ENCODE data around the gene PRKG1.
A peak's percentile ranks its signal among the peaks of the same experiment; 100 is the strongest.

The PRKG1 gene

DNA sequence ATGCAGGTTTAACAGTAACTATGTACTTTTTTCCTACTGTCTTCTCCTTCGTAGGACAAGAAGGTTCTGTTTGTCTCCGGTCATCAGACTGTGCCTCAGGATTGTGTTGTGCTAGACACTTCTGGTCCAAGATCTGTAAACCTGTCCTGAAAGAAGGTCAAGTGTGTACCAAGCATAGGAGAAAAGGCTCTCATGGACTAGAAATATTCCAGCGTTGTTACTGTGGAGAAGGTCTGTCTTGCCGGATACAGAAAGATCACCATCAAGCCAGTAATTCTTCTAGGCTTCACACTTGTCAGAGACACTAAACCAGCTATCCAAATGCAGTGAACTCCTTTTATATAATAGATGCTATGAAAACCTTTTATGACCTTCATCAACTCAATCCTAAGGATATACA, 1242.2 kb downstream of the PRKG1 start:
- H3K4me3 ChIP-seq (ENCODE audit: low read length), result peak overlapping the region; percentile 78
- no peak for DNase-seq (ENCODE audit: low read depth)
- TF ChIP-seq, protein P1, sequence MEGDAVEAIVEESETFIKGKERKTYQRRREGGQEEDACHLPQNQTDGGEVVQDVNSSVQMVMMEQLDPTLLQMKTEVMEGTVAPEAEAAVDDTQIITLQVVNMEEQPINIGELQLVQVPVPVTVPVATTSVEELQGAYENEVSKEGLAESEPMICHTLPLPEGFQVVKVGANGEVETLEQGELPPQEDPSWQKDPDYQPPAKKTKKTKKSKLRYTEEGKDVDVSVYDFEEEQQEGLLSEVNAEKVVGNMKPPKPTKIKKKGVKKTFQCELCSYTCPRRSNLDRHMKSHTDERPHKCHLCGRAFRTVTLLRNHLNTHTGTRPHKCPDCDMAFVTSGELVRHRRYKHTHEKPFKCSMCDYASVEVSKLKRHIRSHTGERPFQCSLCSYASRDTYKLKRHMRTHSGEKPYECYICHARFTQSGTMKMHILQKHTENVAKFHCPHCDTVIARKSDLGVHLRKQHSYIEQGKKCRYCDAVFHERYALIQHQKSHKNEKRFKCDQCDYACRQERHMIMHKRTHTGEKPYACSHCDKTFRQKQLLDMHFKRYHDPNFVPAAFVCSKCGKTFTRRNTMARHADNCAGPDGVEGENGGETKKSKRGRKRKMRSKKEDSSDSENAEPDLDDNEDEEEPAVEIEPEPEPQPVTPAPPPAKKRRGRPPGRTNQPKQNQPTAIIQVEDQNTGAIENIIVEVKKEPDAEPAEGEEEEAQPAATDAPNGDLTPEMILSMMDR (conservative IDR thresholded peaks at IDR 0.05; ENCODE audit: low read length), result no peak

DNA sequence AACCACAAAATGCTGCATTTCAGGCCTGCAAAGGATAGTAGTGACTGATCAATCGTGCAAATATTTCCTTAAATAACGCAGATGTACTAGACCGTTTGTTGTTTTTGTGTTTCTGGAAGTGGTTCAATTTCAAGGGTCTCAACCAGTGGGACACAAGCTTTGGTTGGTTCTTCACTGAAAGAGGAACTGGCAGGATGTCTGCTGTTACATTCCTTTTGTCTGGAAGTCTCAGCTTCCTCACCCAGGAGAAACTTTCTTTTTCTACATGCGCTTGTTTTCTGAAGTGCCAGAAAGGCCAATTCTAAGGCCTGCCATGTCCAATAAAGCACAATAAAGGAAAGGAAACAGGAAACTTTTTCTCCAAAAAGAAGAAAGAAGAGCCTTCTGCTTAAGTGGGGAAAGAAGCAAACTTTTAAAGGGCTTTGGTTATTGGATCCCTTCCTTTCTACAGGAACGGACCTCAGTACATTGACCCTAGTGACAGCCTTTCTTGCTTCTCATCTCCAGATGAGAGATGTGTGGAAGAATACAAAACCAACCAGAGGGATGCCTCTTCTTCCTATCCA, 1243.9 kb downstream of the PRKG1 start:
- TF ChIP-seq, protein P1 (conservative IDR thresholded peaks at IDR 0.05; ENCODE audit: low read length), result no peak
- H3K4me3 ChIP-seq (ENCODE audit: low read length), result no peak overlapping the region; the same call in 1 of the 2 replicates
- peak; percentile 41 for DNase-seq (ENCODE audit: low read depth)

DNA sequence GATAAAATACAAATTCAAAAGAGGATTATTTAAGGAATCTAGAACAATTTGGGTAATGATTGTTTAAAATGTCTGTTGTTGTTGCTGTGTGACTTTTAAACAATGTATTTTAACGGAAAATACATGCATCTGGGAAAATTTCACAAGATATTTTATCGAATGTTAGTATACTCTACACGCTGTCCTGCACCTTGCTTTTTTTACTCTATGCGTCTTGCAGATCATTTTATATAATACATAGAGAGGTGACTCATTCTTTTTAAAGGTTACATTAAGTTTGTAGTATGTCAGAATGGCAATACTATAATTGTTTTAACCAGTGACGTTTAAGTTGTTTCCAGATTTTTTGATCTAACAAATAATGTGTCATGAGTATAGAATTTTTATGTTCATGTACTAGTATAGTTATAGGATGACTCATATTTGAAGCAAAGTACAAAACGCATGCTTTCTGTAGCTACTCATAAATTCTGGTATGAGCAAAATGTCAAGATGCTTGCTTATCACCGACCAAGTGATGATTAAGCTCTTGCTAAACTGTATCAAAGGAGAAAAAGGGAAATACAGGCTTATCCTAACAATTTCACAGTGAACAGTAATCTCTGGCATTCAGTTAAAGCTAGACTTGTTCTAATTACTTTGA, 1244.7 kb downstream of the PRKG1 start:
- no peak overlapping the region for H3K4me3 ChIP-seq (ENCODE audit: low read length)
- TF ChIP-seq, protein P1 (conservative IDR thresholded peaks at IDR 0.05; ENCODE audit: low read length), result no peak
- DNase-seq (ENCODE audit: low read depth), result peak; percentile 95

DNA sequence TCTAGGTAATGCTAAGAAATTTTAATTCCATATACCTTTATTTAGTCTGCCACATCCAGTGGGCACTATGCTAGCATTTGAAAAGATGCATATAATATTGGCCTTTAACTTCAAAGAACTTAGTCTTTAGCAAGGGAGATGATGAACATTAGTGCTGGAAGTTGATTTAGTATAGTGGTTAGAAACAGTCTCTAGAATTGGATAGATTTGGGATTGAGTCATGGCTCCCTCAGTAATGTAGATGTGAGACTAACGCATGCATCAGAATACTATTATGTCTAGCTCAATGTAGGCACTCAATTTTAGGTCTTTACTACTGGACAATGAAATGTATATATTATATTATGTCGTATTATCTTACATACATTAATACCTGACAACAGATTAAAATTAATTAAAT, 1245.6 kb downstream of the PRKG1 start:
- TF ChIP-seq, protein P1 (conservative IDR thresholded peaks at IDR 0.05; ENCODE audit: low read length), result no peak
- DNase-seq (ENCODE audit: low read depth), result peak; percentile 48
- H3K4me3 ChIP-seq (ENCODE audit: low read length), result no peak overlapping the region

DNA sequence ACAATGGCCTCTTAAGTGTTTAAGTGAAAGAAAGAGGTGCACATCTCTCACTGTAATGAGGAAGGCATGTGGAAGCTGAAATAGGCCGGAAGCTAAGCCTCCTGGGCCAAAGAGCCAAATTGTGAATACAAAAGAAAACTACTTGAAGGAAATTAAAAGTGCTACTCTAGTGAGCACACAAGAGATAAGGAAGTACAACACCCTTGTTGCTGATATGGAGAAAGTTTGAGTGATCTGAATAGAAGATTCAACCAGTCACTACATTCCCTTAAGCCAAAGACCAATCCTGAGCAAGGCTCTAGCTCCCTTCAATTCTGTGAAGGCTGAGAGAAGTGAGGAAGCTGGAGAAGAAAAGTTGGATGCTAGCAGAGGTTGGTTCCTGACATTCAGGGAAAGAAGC, 1248.0 kb downstream of the PRKG1 start:
- TF ChIP-seq, protein P1 (conservative IDR thresholded peaks at IDR 0.05; ENCODE audit: low read length), result no peak
- DNase-seq (ENCODE audit: low read depth), result no peak
- no peak overlapping the region for H3K4me3 ChIP-seq (ENCODE audit: low read length)

DNA sequence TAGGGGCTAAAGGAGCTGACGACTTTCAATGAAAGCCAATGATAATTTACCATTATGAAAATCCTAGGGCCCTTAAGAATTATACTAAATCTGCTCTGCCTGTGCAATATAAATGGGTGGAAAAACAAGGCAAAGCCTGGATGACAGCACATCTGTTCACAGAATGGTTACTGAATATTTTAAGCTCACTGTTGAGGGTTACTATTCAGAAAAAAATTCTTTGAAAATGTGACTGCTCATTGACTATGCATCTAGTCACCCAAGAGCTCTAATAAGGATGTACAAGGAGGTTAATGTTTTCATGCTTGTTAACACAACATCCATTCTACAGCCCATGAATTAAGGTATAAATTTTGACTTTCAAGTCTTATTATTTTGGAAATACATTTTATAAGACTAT, 1248.6 kb downstream of the PRKG1 start:
- H3K4me3 ChIP-seq (ENCODE audit: low read length), result no peak overlapping the region
- DNase-seq (ENCODE audit: low read depth), result peak; percentile 63
- TF ChIP-seq, protein P1 (conservative IDR thresholded peaks at IDR 0.05; ENCODE audit: low read length), result no peak

DNA sequence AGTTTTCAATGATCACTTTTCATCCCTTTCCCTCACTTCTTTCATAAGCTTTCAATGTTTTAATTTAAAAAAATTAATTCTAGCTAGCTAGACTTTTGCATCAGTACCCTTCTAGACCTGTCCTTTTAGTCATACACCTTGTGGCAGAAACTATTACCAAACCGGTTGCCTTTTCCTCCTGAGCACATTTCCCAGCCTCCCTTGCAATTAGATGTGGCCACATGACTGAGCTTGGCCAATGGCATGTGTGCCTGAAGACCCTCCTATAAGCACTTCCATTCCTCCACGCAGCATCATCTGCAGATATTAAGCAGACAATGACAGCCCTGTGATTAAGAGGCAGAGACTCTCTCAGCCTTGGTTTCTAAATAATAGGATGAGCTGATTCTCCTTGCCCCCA, 1252.1 kb downstream of the PRKG1 start:
- H3K4me3 ChIP-seq (ENCODE audit: low read length), result no peak overlapping the region
- TF ChIP-seq, protein P1 (conservative IDR thresholded peaks at IDR 0.05; ENCODE audit: low read length), result no peak
- no peak for DNase-seq (ENCODE audit: low read depth)

Measured in AG10803 (cell line).